Peyer's patch (tissue), 4 donors: ENCODE measurements around the gene LGALS7.

ENCODE experiments used
- CTCF ChIP-seq, 6 experiments: fragments of 450-650 bp in 4 of 6; fragments of 200-600 bp in 2 of 6; sonication (generic) in 1 of 6; IDR thresholded peaks; one replicate each; pipeline ENCODE4 v1.5.1; 2017 to 2019; ENCODE audit warnings: antibody characterized with exemption in 6 of 6, mild to moderate bottlenecking in 3 of 6, moderate library complexity in 1 of 6
- POLR2A ChIP-seq, 2 donors: fragments of 450-650 bp; IDR thresholded peaks; one replicate each; pipeline ENCODE4 v1.5.1; 2017; ENCODE audit warnings: antibody characterized with exemption in 2 of 2, mild to moderate bottlenecking in 2 of 2, moderate library complexity in 2 of 2

DNA sequence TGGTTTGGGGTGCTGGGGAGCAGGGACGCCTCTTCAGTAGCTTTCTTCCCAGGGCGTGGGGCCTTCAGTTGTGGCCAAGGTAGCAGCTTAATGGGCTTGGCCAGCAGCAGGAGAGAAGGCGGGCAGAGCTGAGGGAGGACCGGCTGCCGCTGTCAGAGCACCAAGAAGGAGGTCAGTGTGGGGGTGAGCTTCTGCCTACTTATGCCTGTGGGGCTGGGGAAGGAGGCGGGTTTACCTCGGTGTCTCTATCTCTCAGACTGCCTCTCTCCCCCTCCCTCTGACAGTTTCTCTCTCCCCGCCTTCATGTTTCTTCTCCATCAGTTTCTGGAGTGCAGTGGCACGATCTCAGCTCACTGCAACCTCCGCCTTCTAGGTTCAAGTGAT, 29.0 kb downstream of the LGALS7 start, which contains the start of gene CAPN12:
- no peak for TF ChIP-seq CTCF (IDR thresholded peaks at IDR 0.05)
- TF ChIP-seq POLR2A (IDR thresholded peaks at IDR 0.05): no peak
